ENCODE results near the gene CYP4V2.

- peak in 1 of 4 donors; percentile 12 for TF ChIP-seq CTCF (IDR thresholded peaks at IDR 0.05)
- TF ChIP-seq POLR2A (IDR thresholded peaks at IDR 0.05), result peak; percentile 28
Observed at GRCh38 chr4:186227221-186227620, 35.9 kb downstream of the CYP4V2 start, which contains the start of gene KLKB1.
